Coronary artery (tissue), 2 donors: ENCODE data around the gene GNAL.
A peak's percentile ranks its signal among the peaks of the same experiment; 100 is the strongest.

Experiments used
- DNase-seq: peaks from one replicate; pipeline ENCODE4 v3.0.0-alpha.2; 2017; ENCODE audit warnings: low spot score
- H3K27ac ChIP-seq, 2 donors: fragments of 200-600 bp; sonication (generic); one replicate each; pipeline ENCODE4 v1.5.1; 2016 to 2019
- H3K4me3 ChIP-seq: fragments of 200-600 bp; sonication (generic); 2 replicates; pipeline ENCODE4 v1.5.1; 2016; ENCODE audit warnings: mild to moderate bottlenecking, moderate library complexity
- TF ChIP-seq, protein P1 (sequence below): fragments of 200-600 bp; sonication (generic); IDR thresholded peaks from one replicate; pipeline ENCODE4 v1.5.1; 2019; ENCODE audit warnings: antibody characterized with exemption

The GNAL gene

DNA sequence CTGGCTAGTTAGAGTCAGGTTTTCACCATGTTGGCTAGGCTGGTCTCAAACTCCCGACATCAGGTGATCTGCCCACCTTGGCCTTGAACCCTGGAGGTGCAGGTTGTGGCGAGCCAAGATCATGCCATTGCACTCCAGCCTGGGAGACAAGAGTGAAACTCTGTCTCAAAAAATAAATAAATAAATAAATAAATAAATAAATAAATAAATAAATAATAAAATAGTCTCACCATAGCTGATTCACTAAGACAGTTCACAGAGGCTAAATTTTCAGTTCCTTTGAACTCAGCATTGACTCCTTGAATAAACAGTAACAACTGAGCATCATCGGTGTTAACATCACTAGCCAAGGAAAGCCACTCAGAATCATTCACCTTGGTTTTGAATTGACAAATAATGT, 32.7 kb downstream of the GNAL start:
- TF ChIP-seq, protein P1, sequence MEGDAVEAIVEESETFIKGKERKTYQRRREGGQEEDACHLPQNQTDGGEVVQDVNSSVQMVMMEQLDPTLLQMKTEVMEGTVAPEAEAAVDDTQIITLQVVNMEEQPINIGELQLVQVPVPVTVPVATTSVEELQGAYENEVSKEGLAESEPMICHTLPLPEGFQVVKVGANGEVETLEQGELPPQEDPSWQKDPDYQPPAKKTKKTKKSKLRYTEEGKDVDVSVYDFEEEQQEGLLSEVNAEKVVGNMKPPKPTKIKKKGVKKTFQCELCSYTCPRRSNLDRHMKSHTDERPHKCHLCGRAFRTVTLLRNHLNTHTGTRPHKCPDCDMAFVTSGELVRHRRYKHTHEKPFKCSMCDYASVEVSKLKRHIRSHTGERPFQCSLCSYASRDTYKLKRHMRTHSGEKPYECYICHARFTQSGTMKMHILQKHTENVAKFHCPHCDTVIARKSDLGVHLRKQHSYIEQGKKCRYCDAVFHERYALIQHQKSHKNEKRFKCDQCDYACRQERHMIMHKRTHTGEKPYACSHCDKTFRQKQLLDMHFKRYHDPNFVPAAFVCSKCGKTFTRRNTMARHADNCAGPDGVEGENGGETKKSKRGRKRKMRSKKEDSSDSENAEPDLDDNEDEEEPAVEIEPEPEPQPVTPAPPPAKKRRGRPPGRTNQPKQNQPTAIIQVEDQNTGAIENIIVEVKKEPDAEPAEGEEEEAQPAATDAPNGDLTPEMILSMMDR: no peak
- no peak overlapping the region for H3K4me3 ChIP-seq
- H3K27ac ChIP-seq: no peak overlapping the region
- DNase-seq: no peak

DNA sequence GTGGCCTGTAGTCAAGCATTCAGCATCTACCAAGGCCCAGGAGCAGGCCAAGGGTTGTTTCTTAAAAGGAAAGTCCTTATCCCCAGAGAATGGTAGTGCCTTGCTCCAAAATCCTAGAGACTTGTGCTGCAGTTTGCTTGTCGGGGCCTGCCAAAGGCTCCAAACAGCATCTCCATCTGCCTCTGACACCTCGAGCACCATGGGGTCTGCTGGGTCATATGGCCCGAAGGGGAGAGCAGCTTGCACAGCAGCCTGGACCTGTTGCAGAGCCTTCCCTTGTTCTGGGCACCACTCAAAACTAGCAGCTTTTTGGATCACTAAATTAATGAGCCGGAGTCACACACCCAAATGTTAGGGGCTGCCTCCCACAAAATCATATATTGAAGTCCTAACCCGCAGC, 35.7 kb downstream of the GNAL start:
- H3K27ac ChIP-seq: no peak overlapping the region
- TF ChIP-seq, protein P1: no peak
- DNase-seq: no peak
- no peak overlapping the region for H3K4me3 ChIP-seq

DNA sequence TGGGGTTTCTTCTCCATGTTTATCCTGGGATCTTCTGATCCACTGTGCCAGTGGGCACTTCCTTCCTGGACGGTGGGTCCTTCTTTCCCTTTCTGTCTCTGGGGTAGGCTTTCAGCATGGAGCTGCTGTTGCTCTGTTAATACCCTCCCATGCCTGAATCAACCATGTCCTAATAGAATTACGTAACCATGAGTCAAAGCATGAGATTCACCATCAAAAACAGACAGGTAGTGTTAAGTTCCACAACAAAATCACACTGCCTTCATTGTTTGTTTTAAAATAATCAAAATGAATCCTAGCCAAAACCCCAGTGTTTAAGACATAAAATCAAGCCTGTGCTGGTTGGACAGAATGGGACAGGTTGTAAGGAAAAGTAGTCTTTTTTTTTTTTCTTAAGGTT, 37.5 kb downstream of the GNAL start:
- DNase-seq: no peak
- Histone ChIP-seq H3K4me3 (no peak overlapping the region), H3K27ac (no peak overlapping the region)
- TF ChIP-seq, protein P1: no peak

DNA sequence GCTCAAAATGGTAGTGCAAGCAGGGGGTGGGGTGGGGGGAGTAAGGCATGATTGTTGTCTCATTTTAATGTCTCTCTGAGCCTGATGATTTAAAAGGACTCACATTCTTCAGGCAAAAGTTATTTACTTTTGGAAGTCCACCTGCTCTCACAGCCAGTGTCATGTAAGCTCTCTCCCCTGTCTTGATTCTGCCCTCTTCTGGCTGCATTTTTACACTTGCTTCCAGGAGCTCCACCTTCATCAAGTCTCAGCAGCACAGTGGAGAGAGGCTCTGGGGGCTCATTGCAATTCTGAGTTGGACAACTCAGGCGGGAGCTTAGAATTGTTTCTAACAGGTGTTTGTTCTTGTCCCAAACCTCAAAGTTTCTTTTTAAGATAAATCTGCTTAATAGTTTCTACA, 39.2 kb downstream of the GNAL start:
- no peak for DNase-seq
- TF ChIP-seq, protein P1: no peak
- no peak overlapping the region for H3K27ac ChIP-seq
- no peak overlapping the region for H3K4me3 ChIP-seq

DNA sequence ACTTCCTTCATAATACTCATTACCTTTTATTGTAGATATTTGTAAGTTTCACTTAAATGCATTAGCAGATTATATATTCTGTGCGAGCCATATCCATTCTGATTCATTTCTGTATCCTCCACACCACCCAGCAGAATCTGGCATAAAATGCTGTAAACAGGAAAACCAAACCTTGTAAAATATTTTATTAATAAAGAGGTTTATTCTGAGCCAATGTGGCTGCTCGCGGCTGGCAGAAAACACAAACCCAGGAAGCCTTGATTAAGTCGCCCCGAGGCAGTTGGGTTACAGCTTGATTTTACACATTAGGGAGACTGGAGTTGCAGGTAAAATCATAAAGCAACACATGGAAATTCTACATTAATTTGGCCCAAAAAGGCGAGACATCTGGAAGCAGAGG, 40.5 kb downstream of the GNAL start:
- DNase-seq: no peak
- Histone ChIP-seq H3K4me3 (no peak overlapping the region), H3K27ac (no peak overlapping the region)
- TF ChIP-seq, protein P1: no peak

DNA sequence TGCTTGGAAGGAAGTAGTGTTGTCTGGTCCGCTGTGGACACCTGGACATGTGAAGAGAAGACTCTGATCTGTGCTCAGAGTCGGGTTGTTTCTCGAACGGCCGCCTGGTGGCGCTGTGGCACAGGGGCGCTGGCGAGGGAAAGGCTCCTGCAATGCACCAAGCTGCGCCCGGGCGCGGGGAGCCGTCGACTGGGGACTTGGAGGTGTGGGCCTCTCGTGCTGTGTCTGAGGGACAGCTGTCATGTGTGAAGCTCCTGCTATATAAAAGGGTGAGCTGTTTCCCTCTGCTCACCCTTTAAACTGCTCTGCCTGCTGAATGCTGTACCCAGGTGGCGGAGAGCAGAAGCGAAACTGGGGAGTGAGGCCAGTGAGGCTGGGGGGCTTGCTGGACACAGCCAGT, 44.0 kb downstream of the GNAL start:
- DNase-seq: no peak
- peak overlapping the region; percentile 58 for H3K4me3 ChIP-seq
- H3K27ac ChIP-seq: no peak overlapping the region
- TF ChIP-seq, protein P1: peak; percentile 66

DNA sequence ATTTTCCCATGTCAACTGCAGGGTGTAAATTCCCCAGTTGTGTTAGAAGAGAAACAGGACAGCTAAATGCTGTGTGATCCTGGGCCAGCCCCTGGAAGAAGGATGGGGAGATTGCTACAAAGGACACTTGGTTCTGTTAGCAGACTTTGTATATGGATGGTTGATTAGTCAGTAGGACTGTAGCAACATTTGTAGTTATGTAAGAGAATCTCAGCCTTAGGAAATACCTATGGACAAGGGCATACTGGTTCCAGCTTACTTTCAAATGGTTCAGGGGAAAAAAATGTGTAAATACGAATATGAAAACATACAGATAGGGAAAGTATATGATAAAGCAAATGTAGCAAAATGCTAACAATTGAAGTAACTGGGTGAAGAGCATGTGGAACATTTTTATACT, 47.6 kb downstream of the GNAL start:
- DNase-seq: no peak
- H3K4me3 ChIP-seq: no peak overlapping the region
- H3K27ac ChIP-seq: no peak overlapping the region
- TF ChIP-seq, protein P1: no peak
